Mucosa of rectum (tissue), 2 donors: Measurements from ENCODE around the gene MED6.
A peak's percentile ranks its signal among the peaks of the same experiment; 100 is the strongest.

Experiments
- H3K27ac ChIP-seq, 2 donors: one replicate each; pipeline ENCODE4 v1.7.0; 2013; ENCODE audit warnings: inconsistent platforms in 2 of 2, low read depth in 2 of 2, low read length in 2 of 2
- H3K27me3 ChIP-seq, 2 donors: one replicate each; pipeline ENCODE4 v1.7.0; 2013; ENCODE audit warnings: low read length in 2 of 2; ENCODE audit not compliant: control insufficient read depth in 2 of 2, insufficient read depth in 2 of 2
- H3K36me3 ChIP-seq, 2 donors: one replicate each; pipeline ENCODE4 v1.7.0; 2013; ENCODE audit warnings: low read length in 2 of 2; ENCODE audit not compliant: control insufficient read depth in 2 of 2, insufficient read depth in 2 of 2
- H3K4me1 ChIP-seq, 2 donors: one replicate each; pipeline ENCODE4 v1.7.0; 2013; ENCODE audit warnings: low read length in 2 of 2, mild to moderate bottlenecking in 1 of 2; ENCODE audit not compliant: control insufficient read depth in 2 of 2, insufficient read depth in 2 of 2
- H3K4me3 ChIP-seq, 2 donors: one replicate each; pipeline ENCODE4 v1.7.0; 2013; ENCODE audit warnings: low read length in 2 of 2
- H3K9ac ChIP-seq, 2 donors: one replicate each; pipeline ENCODE4 v1.7.0; 2013; ENCODE audit warnings: low read length in 2 of 2, low read depth in 1 of 2, mild to moderate bottlenecking in 1 of 2
- H3K9me3 ChIP-seq, 2 donors: one replicate each; pipeline ENCODE4 v1.7.0; 2013; ENCODE audit warnings: low read length in 2 of 2; ENCODE audit not compliant: control insufficient read depth in 2 of 2
- donor health status: healthy.
- donor health status: Normal muscosa, but diverticular disease.

The MED6 gene

DNA sequence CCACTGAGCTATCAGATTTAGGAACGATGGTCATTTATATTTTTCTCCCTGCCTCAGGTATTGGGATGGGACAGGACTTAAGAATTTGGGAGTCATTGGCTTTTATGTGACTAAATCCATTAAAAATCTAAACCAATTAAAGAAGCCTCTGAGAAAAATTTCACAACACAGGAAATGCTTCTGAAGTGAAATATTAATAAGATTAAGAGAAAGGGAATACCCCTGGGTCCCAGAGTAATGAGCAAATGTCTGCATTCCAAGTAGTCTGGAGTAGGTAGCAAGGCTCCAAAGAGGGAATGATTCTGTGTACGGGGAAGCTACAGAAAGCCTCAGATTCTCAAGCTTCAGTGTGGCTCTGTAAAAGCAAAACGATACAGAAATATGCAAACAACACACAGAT lies 707 bp upstream of the MED6 start:
- Histone ChIP-seq H3K9me3 (no peaks in the 10 kb centered on the region), H3K4me1 (peaks cover 11 to 16% of the 10 kb centered on the region in 2 donors), H3K27ac (no peak overlapping the region), H3K27me3 (peaks cover 0 to 3% of the 10 kb centered on the region in 2 donors), H3K4me3 (peak overlapping the region; percentile 65 to 78), H3K36me3 (peaks cover 0 to 4% of the 10 kb centered on the region in 2 donors), H3K9ac (peak overlapping the region in 1 of 2 donors; percentile 8)

GRCh38 chr14:70599345-70599744 lies 1.1 kb downstream of the MED6 start:
- no peak overlapping the region for H3K27ac ChIP-seq
- H3K4me3 ChIP-seq = peak overlapping the region; percentile 65 to 100
- H3K9ac ChIP-seq = no peak overlapping the region

DNA sequence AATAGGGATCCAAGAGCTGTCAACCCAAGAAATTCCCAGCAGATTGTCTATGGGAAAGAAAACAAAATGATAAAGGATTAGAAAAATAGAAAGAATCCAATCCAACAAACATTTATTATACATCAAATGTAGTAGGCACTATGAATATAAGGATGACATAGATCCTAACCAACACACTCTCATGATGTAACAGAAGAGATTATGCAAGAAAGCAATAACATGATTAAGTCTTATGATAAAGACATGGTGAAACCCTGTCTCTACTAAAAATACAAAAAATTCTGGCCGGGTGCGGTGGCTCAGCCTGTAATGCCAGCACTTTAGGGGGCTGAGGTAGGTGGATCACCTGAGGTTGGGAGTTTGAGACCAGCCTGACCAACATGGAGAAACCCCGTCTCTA lies 2.7 kb downstream of the MED6 start:
- H3K4me3 ChIP-seq = no peak overlapping the region
- no peak overlapping the region for H3K9ac ChIP-seq
- peaks cover 32 to 37% of the 10 kb centered on the region in 2 donors for H3K36me3 ChIP-seq
- peaks cover 11 to 16% of the 10 kb centered on the region in 2 donors for H3K4me1 ChIP-seq
- no peak overlapping the region for H3K27ac ChIP-seq
- no peaks in the 10 kb centered on the region for H3K27me3 ChIP-seq
- no peaks in the 10 kb centered on the region for H3K9me3 ChIP-seq

More at GRCh38 chr14:70599345-70599744, 1.1 kb downstream of the MED6 start:
- peaks cover 16 to 21% of the 10 kb centered on the region in 2 donors for H3K36me3 ChIP-seq
- peaks cover 11 to 16% of the 10 kb centered on the region in 2 donors for H3K4me1 ChIP-seq
- H3K27me3 ChIP-seq = no peaks in the 10 kb centered on the region
- H3K9me3 ChIP-seq = no peaks in the 10 kb centered on the region

- Histone ChIP-seq H3K9me3 (no peaks in the 10 kb centered on the region), H3K4me1 (peaks cover 11 to 12% of the 10 kb centered on the region in 2 donors), H3K27ac (no peak overlapping the region), H3K9ac (no peak overlapping the region), H3K4me3 (no peak overlapping the region), H3K36me3 (peaks cover 51% of the 10 kb centered on the region in 2 donors), H3K27me3 (no peaks in the 10 kb centered on the region)
Observed at GRCh38 chr14:70595443-70596185, 4.8 kb downstream of the MED6 start.

DNA sequence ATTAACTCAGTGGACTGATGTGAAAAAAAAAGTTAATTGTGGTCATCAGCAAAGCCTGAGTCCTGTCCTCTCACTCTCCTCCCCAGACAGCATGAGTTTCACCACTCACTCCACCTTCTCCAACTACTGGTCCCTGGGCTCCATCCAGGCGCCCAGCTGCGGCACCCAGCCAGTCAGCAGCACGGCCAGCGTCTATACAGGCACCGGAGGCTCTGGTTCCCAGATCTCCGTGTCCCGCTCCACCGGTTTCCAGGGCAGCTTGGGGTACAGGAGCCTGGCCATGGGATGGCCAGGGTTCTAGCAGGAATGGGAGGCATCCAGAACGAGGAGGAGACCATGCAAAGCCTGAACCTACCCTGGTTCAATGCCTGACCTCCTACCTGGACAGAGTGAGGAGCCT lies 6.0 kb downstream of the MED6 start:
- Histone ChIP-seq H3K9ac (no peak overlapping the region), H3K9me3 (no peaks in the 10 kb centered on the region), H3K36me3 (peaks cover 60 to 61% of the 10 kb centered on the region in 2 donors), H3K4me1 (peaks cover 4% of the 10 kb centered on the region in 2 donors), H3K27me3 (no peaks in the 10 kb centered on the region), H3K4me3 (no peak overlapping the region), H3K27ac (no peak overlapping the region)

DNA sequence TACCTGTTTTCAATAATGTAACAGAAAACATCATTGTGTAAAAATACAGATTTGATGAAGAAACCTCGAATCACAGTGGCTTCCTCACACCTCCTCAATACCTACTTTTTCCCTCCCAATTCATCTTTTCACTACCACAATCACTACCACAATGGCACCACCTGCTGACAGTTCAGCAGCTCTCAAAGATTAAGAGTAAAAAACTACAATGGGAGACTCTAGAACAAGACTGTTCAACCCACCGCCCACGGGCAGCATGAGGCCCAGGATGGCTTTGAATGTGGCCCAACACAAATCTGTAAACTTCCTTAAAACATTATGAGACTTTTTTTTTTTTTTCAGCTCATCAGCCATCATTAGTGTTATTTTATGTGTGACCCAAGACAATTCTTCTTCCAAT lies 15.2 kb downstream of the MED6 start:
- Histone ChIP-seq H3K4me1 (no peaks in the 10 kb centered on the region), H3K4me3 (no peak overlapping the region), H3K36me3 (peaks cover 62 to 63% of the 10 kb centered on the region in 2 donors), H3K9ac (no peak overlapping the region), H3K27ac (no peak overlapping the region), H3K9me3 (no peaks in the 10 kb centered on the region), H3K27me3 (no peaks in the 10 kb centered on the region)

- Histone ChIP-seq H3K36me3 (peaks cover 10 to 12% of the 10 kb centered on the region in 2 donors), H3K27ac (no peak overlapping the region), H3K27me3 (no peaks in the 10 kb centered on the region), H3K9me3 (no peaks in the 10 kb centered on the region), H3K9ac (no peak overlapping the region), H3K4me1 (no peaks in the 10 kb centered on the region), H3K4me3 (no peak overlapping the region)
Observed at GRCh38 chr14:70576891-70577290, 23.6 kb downstream of the MED6 start.

DNA sequence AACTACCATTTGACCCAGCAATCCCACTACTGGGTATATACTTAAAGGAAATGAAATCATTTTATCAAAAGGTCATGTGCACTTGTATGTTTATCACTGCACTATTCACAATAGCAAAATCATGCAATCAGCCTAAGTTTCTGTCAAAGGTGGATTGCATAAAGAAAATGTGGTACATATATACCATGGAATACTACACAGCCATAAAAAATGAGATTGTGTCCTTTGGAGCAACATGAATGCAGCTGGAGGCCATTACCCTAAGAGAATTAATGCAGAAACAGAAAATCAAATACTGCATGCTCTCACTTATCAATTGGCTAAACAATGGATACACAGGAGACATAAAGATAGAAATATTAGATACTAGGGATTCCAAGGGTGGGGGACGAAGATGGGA lies 27.4 kb downstream of the MED6 start:
- Histone ChIP-seq H3K27me3 (no peaks in the 10 kb centered on the region), H3K36me3 (no peaks in the 10 kb centered on the region), H3K27ac (no peak overlapping the region), H3K9ac (no peak overlapping the region), H3K4me3 (no peak overlapping the region), H3K4me1 (no peaks in the 10 kb centered on the region), H3K9me3 (no peaks in the 10 kb centered on the region)

- Histone ChIP-seq H3K4me3 (no peak overlapping the region), H3K27me3 (no peaks in the 10 kb centered on the region), H3K9me3 (peaks cover 0 to 2% of the 10 kb centered on the region in 2 donors), H3K36me3 (no peaks in the 10 kb centered on the region), H3K4me1 (no peaks in the 10 kb centered on the region), H3K9ac (no peak overlapping the region), H3K27ac (no peak overlapping the region)
Observed at GRCh38 chr14:70571139-70571538, 29.3 kb downstream of the MED6 start.

DNA sequence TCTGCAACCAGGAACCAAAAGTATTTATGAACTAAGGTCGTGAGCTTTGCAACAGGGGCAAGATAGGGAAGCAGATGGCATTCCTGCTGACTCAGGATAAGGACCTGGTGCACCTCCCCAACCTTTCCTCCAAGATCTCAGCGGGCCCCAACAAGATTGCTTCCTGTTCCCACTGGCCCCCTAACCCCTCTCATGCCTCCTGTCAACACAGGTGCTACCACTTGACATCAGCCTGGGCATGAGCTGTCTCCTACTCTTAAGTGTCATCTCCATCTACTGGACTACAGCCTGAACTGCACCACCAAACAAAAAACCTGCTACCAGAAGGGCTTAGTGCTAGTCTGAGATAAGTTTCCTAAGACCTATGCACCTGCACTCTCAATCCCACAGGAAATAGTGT lies 32.7 kb downstream of the MED6 start:
- no peak overlapping the region for H3K27ac ChIP-seq
- H3K36me3 ChIP-seq = peaks cover 4% of the 10 kb centered on the region in 2 donors
- H3K27me3 ChIP-seq = no peaks in the 10 kb centered on the region
- H3K9me3 ChIP-seq = peaks cover 0 to 2% of the 10 kb centered on the region in 2 donors
- no peak overlapping the region for H3K4me3 ChIP-seq
- H3K9ac ChIP-seq = no peak overlapping the region
- no peaks in the 10 kb centered on the region for H3K4me1 ChIP-seq
